Osteocyte (in vitro differentiated cells): ENCODE results near the gene CTSO. TPM values are rescaled to one million over a fixed set of nuclear protein-coding genes. Genes with fewer than 3 reads are reported as not detected.

Experiments used
- DNase-seq: peaks from one replicate; pipeline ENCODE4 v3.0.0; 2021; ENCODE audit warnings: mixed read lengths; ENCODE audit not compliant: unreplicated experiment; ENCODE audit errors: extremely low spot score
- H3K27ac Mint-ChIP-seq: one replicate; pipeline ENCODE4 v1.8.0; 2021; ENCODE audit warnings: mild to moderate bottlenecking, mixed read lengths; ENCODE audit not compliant: unreplicated experiment
- H3K27me3 Mint-ChIP-seq: one replicate; pipeline ENCODE4 v1.8.0; 2021; ENCODE audit warnings: mixed read lengths; ENCODE audit not compliant: unreplicated experiment
- H3K36me3 Mint-ChIP-seq: one replicate; pipeline ENCODE4 v1.8.0; 2021; ENCODE audit warnings: mixed read lengths; ENCODE audit not compliant: unreplicated experiment
- H3K4me1 Mint-ChIP-seq: one replicate; pipeline ENCODE4 v1.8.0; 2021; ENCODE audit warnings: mixed read lengths; ENCODE audit not compliant: unreplicated experiment
- H3K4me3 Mint-ChIP-seq: one replicate; pipeline ENCODE4 v1.8.0; 2021; ENCODE audit warnings: mild to moderate bottlenecking, moderate library complexity, mixed read lengths; ENCODE audit not compliant: unreplicated experiment
- H3K9me3 Mint-ChIP-seq: one replicate; pipeline ENCODE4 v1.8.0; 2021; ENCODE audit warnings: mixed read lengths; ENCODE audit not compliant: unreplicated experiment
- CTCF ChIP-seq: fragments of 200-600 bp; sonication (generic); IDR thresholded peaks from 2 replicates; pipeline ENCODE4 v1.5.0; 2021; ENCODE audit warnings: antibody characterized with exemption, mild to moderate bottlenecking, moderate library complexity
- total RNA-seq: library from RNA; stranded (reverse); gene quantifications from 2 replicates; pipeline ENCODE4 v1.2.1, GENCODE V29; 2021

The CTSO gene
- total RNA-seq, 1 donor from 2014 or later = 10.0 TPM

GRCh38 chr4:155964016-155964891 is 10.6 kb upstream of the CTSO start:
- peaks cover 10% of the 10 kb centered on the region for H3K4me1 Mint-ChIP-seq
- no peak overlapping the region for H3K27ac Mint-ChIP-seq
- DNase-seq = no peak
- no peaks in the 10 kb centered on the region for H3K27me3 Mint-ChIP-seq
- H3K9me3 Mint-ChIP-seq = no peaks in the 10 kb centered on the region
- no peaks in the 10 kb centered on the region for H3K36me3 Mint-ChIP-seq
- no peak overlapping the region for H3K4me3 Mint-ChIP-seq
- no peak for TF ChIP-seq CTCF

- H3K36me3 Mint-ChIP-seq = no peaks in the 10 kb centered on the region
- no peaks in the 10 kb centered on the region for H3K9me3 Mint-ChIP-seq
- H3K27me3 Mint-ChIP-seq = no peaks in the 10 kb centered on the region
- DNase-seq = no peak
- H3K27ac Mint-ChIP-seq = no peak overlapping the region
- TF ChIP-seq CTCF = no peak
- no peak overlapping the region for H3K4me3 Mint-ChIP-seq
- peaks cover 10% of the 10 kb centered on the region for H3K4me1 Mint-ChIP-seq
Observed at GRCh38 chr4:155962767-155963166, 9.1 kb upstream of the CTSO start.

GRCh38 chr4:155961575-155961974 is 7.9 kb upstream of the CTSO start:
- Mint-ChIP-seq H3K27me3 (no peaks in the 10 kb centered on the region), H3K27ac (no peak overlapping the region), H3K36me3 (no peaks in the 10 kb centered on the region), H3K4me3 (no peak overlapping the region), H3K9me3 (no peaks in the 10 kb centered on the region), H3K4me1 (peaks cover 4% of the 10 kb centered on the region)
- no peak for DNase-seq
- no peak for TF ChIP-seq CTCF

- no peak for DNase-seq
- Mint-ChIP-seq H3K9me3 (no peaks in the 10 kb centered on the region), H3K27ac (no peak overlapping the region), H3K27me3 (no peaks in the 10 kb centered on the region), H3K4me1 (peaks cover 4% of the 10 kb centered on the region), H3K4me3 (no peak overlapping the region), H3K36me3 (no peaks in the 10 kb centered on the region)
- no peak for TF ChIP-seq CTCF
Observed at GRCh38 chr4:155960522-155960921, 6.9 kb upstream of the CTSO start.

DNA sequence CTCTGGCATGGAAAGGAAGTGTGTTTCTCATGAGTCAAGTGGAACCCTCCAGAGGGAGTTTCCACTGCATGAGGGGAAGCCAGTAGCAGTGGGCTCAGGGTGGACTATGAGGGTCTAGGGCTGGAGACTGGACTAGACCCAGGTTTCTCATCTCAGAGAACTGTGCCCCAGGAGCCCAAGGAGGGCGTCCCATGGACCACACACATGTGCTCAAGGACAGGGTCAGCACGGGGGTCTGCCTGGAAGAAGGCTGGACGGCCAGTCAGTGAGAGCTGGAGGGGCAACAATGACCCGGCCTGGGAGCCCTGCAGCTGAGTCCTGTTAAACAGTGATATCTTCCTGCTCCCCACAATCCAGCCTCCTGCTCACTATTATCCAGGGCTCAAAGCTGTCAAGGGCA is 5.8 kb upstream of the CTSO start:
- H3K4me1 Mint-ChIP-seq = no peaks in the 10 kb centered on the region
- no peak for DNase-seq
- H3K27me3 Mint-ChIP-seq = no peaks in the 10 kb centered on the region
- H3K9me3 Mint-ChIP-seq = no peaks in the 10 kb centered on the region
- H3K27ac Mint-ChIP-seq = no peak overlapping the region
- no peak overlapping the region for H3K4me3 Mint-ChIP-seq
- TF ChIP-seq CTCF = no peak
- no peaks in the 10 kb centered on the region for H3K36me3 Mint-ChIP-seq
